ENCODE measurements around the gene INSL3. TPM values are rescaled to one million over a fixed set of nuclear protein-coding genes. Genes with fewer than 3 reads are reported as not detected.

Gene INSL3
- total RNA-seq, 1 experiment from 2014 or later: 0.57 TPM

DNA sequence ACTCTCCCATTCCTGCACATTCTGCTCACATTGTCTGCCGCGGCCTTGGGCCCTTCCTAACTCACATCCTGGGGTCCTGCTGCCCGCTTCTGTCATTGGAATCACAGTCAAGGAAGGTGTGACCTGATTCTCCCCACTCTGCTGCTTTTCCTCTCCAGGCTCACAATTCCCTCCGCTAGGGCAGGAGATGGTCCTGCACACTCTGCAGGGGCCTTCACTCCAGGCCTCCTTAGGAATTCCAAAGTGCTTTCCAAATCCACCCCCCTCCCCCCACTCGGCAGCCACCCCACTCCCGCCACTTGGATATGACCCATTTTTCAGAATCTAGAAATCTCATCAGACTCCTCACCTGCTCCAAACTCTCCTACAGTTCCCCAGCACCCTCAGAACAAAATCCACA is 47.4 kb upstream of the INSL3 start:
- Histone ChIP-seq H3K27ac (ENCODE audit: low read length) (no peak overlapping the region), H3K27me3 (ENCODE audit: control insufficient read depth, insufficient read depth, low read length) (no peaks in the 10 kb centered on the region), H3K36me3 (ENCODE audit: control insufficient read depth, insufficient read depth, low read length) (no peaks in the 10 kb centered on the region; the same call in 1 of the 2 replicates), H3K4me3 (ENCODE audit: low read depth in 2 of 2, low read length in 2 of 2) (no peak overlapping the region), H3K4me1 (ENCODE audit: control insufficient read depth, insufficient read depth, low read length) (peaks cover 12% of the 10 kb centered on the region), H3K9me3 (ENCODE audit: control insufficient read depth, insufficient read depth, low read depth, low read length) (no peaks in the 10 kb centered on the region)
- ATAC-seq (no peak), DNase-seq (ENCODE audit: low read depth, low spot score) (no peak)
- no TSS peak for BruUV-seq (replicated peaks)
- TF ChIP-seq, protein P1, sequence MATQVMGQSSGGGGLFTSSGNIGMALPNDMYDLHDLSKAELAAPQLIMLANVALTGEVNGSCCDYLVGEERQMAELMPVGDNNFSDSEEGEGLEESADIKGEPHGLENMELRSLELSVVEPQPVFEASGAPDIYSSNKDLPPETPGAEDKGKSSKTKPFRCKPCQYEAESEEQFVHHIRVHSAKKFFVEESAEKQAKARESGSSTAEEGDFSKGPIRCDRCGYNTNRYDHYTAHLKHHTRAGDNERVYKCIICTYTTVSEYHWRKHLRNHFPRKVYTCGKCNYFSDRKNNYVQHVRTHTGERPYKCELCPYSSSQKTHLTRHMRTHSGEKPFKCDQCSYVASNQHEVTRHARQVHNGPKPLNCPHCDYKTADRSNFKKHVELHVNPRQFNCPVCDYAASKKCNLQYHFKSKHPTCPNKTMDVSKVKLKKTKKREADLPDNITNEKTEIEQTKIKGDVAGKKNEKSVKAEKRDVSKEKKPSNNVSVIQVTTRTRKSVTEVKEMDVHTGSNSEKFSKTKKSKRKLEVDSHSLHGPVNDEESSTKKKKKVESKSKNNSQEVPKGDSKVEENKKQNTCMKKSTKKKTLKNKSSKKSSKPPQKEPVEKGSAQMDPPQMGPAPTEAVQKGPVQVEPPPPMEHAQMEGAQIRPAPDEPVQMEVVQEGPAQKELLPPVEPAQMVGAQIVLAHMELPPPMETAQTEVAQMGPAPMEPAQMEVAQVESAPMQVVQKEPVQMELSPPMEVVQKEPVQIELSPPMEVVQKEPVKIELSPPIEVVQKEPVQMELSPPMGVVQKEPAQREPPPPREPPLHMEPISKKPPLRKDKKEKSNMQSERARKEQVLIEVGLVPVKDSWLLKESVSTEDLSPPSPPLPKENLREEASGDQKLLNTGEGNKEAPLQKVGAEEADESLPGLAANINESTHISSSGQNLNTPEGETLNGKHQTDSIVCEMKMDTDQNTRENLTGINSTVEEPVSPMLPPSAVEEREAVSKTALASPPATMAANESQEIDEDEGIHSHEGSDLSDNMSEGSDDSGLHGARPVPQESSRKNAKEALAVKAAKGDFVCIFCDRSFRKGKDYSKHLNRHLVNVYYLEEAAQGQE (IDR thresholded peaks at IDR 0.05; ENCODE audit: insufficient read depth in 1 of 2, low read depth in 2 of 2, low read length in 1 of 2): no peak
- no peak for TF ChIP-seq TCF7L2 (IDR thresholded peaks at IDR 0.05; ENCODE audit: low read depth, low read length)
- TF ChIP-seq, protein P2, sequence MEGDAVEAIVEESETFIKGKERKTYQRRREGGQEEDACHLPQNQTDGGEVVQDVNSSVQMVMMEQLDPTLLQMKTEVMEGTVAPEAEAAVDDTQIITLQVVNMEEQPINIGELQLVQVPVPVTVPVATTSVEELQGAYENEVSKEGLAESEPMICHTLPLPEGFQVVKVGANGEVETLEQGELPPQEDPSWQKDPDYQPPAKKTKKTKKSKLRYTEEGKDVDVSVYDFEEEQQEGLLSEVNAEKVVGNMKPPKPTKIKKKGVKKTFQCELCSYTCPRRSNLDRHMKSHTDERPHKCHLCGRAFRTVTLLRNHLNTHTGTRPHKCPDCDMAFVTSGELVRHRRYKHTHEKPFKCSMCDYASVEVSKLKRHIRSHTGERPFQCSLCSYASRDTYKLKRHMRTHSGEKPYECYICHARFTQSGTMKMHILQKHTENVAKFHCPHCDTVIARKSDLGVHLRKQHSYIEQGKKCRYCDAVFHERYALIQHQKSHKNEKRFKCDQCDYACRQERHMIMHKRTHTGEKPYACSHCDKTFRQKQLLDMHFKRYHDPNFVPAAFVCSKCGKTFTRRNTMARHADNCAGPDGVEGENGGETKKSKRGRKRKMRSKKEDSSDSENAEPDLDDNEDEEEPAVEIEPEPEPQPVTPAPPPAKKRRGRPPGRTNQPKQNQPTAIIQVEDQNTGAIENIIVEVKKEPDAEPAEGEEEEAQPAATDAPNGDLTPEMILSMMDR (IDR thresholded peaks at IDR 0.05): no peak
- no peak for TF ChIP-seq POLR2AphosphoS5 (IDR thresholded peaks at IDR 0.05; ENCODE audit: low read depth, low read length)
- no peak for TF ChIP-seq SIN3A (IDR thresholded peaks at IDR 0.05; ENCODE audit: borderline replicate concordance, insufficient read depth, low read depth, low read length)
- in situ Hi-C loops (cut with HindIII; ENCODE audit: low pct_unique_long_range_greater_than_20kb, low sequenced_read_pairs): no loop called here
- intact Hi-C loops (cut with micrococcal nuclease; ENCODE audit: unreplicated experiment): no loop called here
- POLR2A ChIA-PET: no interaction called here
- CTCF ChIA-PET: no interaction called here

DNA sequence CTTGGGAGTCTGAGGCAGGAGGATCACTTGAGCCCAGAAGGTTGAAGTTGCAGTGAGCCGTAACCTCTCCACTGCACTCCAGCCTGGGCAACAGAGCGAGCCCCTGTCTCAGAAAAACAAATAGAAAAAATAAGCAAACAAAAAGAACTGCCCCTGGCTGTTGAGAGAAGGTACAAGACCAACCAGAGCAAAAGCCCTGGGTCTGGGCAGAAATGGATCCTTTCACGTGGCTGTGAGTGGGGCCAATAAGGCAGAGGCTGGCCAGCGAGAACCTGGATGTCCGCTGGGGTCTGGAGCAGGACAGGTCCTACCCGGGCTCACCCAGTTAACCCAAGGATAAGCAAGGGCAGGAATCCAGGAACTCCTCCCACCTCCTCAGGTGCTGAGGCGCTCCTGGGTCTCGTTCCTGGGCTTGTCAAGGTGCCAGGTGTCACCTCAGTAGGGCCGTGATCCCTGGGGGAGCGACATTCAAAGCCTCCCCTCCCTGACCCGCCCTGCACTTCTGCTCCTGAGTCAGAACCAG is 45.7 kb upstream of the INSL3 start:
- TF ChIP-seq, protein P1 (IDR thresholded peaks at IDR 0.05; ENCODE audit: insufficient read depth in 1 of 2, low read depth in 2 of 2, low read length in 1 of 2): no peak
- TF ChIP-seq, protein P2 (IDR thresholded peaks at IDR 0.05): no peak
- TF ChIP-seq TCF7L2 (IDR thresholded peaks at IDR 0.05; ENCODE audit: low read depth, low read length) (no peak), SIN3A (IDR thresholded peaks at IDR 0.05; ENCODE audit: borderline replicate concordance, insufficient read depth, low read depth, low read length) (no peak), POLR2AphosphoS5 (IDR thresholded peaks at IDR 0.05; ENCODE audit: low read depth, low read length) (no peak)
- in situ Hi-C loops (cut with HindIII; ENCODE audit: low pct_unique_long_range_greater_than_20kb, low sequenced_read_pairs): no loop called here
- CTCF ChIA-PET: no interaction called here
- intact Hi-C loops (cut with micrococcal nuclease; ENCODE audit: unreplicated experiment): no loop called here
- Histone ChIP-seq H3K9me3 (ENCODE audit: control insufficient read depth, insufficient read depth, low read depth, low read length) (no peaks in the 10 kb centered on the region), H3K27ac (ENCODE audit: low read length) (no peak overlapping the region), H3K27me3 (ENCODE audit: control insufficient read depth, insufficient read depth, low read length) (no peaks in the 10 kb centered on the region), H3K4me1 (ENCODE audit: control insufficient read depth, insufficient read depth, low read length) (peaks cover 23% of the 10 kb centered on the region), H3K36me3 (ENCODE audit: control insufficient read depth, insufficient read depth, low read length) (peaks cover 2% of the 10 kb centered on the region), H3K4me3 (ENCODE audit: low read depth in 2 of 2, low read length in 2 of 2) (no peak overlapping the region)
- DNase-seq (ENCODE audit: low read depth, low spot score): no peak
- POLR2A ChIA-PET: no interaction called here
- ATAC-seq: no peak
- no TSS peak for BruUV-seq (replicated peaks)
